DND-41 (cell line): Measurements from ENCODE around the gene NRXN3.

Experiments used
- ATAC-seq: fragments of 200-7000 bp; cut with Tn5 transposase; 3 replicates; pipeline ENCODE4 v1.9.1; 2021; ENCODE audit warnings: low read depth; ENCODE audit not compliant: insufficient read depth
- DNase-seq: peaks from one replicate; pipeline ENCODE4 v3.0.0-alpha.2; 2020
- H2AFZ ChIP-seq: 2 replicates; pipeline ENCODE4 v1.6.0; 2012; ENCODE audit warnings: low read depth, low read length
- H3K27ac ChIP-seq: 2 replicates; pipeline ENCODE4 v1.5.1; 2012; ENCODE audit warnings: low read length, inconsistent platforms
- H3K27me3 ChIP-seq: fragments of 200-600 bp; sonication (generic); 2 replicates; pipeline ENCODE4 v1.6.0; 2012; ENCODE audit warnings: low read length, mild to moderate bottlenecking, inconsistent platforms; ENCODE audit not compliant: insufficient read depth, poor library complexity
- H3K36me3 ChIP-seq: 2 replicates; pipeline ENCODE4 v1.5.1; 2012; ENCODE audit warnings: low read length, inconsistent platforms; ENCODE audit not compliant: insufficient read depth
- H3K4me1 ChIP-seq: 2 replicates; pipeline ENCODE4 v1.5.1; 2012; ENCODE audit warnings: mild to moderate bottlenecking, low read length; ENCODE audit not compliant: insufficient read depth
- H3K4me2 ChIP-seq: 2 replicates; pipeline ENCODE4 v1.6.0; 2012; ENCODE audit warnings: mild to moderate bottlenecking, moderate library complexity, low read length, inconsistent platforms; ENCODE audit not compliant: insufficient read depth
- H3K4me3 ChIP-seq, 2 experiments: fragments of 200-600 bp in 1 of 2; shearing (Covaris generic) in 1 of 2; 2 replicates each; pipeline ENCODE4 v1.5.1; 2012 to 2016; ENCODE audit warnings: inconsistent platforms in 2 of 2, low read length in 2 of 2, mild to moderate bottlenecking in 2 of 2, low read depth in 1 of 2, moderate library complexity in 1 of 2
- H3K79me2 ChIP-seq: 2 replicates; pipeline ENCODE4 v1.6.0; 2012; ENCODE audit warnings: low read length, inconsistent platforms; ENCODE audit not compliant: insufficient read depth
- H3K9ac ChIP-seq: 2 replicates; pipeline ENCODE4 v1.6.0; 2012; ENCODE audit warnings: low read depth, mild to moderate bottlenecking, inconsistent platforms, low read length, moderate library complexity
- H3K9me3 ChIP-seq: 2 replicates; pipeline ENCODE4 v1.5.1; 2012; ENCODE audit warnings: low read length, moderate library complexity, mild to moderate bottlenecking, inconsistent platforms; ENCODE audit not compliant: insufficient read depth, severe bottlenecking
- H4K20me1 ChIP-seq: 2 replicates; pipeline ENCODE4 v1.6.0; 2012; ENCODE audit warnings: low read length; ENCODE audit not compliant: insufficient read depth
- EZH2 ChIP-seq: IDR thresholded peaks from 3 replicates; pipeline ENCODE4 v1.6.1; 2012; ENCODE audit warnings: borderline replicate concordance, low read depth, mild to moderate bottlenecking, moderate library complexity, low read length, inconsistent platforms; ENCODE audit not compliant: severe bottlenecking
- TF ChIP-seq, protein P1 (sequence below): IDR thresholded peaks from 2 replicates; pipeline ENCODE4 v1.5.1; 2012; ENCODE audit warnings: borderline replicate concordance, low read length, moderate library complexity, mild to moderate bottlenecking; ENCODE audit not compliant: poor library complexity, severe bottlenecking; ENCODE audit errors: extremely low read depth

Gene NRXN3

GRCh38 chr14:79899610-79900009 is 1729.4 kb downstream of the NRXN3 start:
- no peak overlapping the region for H3K9ac ChIP-seq
- no peak overlapping the region for H3K4me2 ChIP-seq
- no peaks in the 10 kb centered on the region for H3K4me1 ChIP-seq
- H3K4me3 ChIP-seq: no peak overlapping the region
- H4K20me1 ChIP-seq: no peaks in the 10 kb centered on the region
- no peaks in the 10 kb centered on the region for H3K27me3 ChIP-seq
- TF ChIP-seq, protein P1, sequence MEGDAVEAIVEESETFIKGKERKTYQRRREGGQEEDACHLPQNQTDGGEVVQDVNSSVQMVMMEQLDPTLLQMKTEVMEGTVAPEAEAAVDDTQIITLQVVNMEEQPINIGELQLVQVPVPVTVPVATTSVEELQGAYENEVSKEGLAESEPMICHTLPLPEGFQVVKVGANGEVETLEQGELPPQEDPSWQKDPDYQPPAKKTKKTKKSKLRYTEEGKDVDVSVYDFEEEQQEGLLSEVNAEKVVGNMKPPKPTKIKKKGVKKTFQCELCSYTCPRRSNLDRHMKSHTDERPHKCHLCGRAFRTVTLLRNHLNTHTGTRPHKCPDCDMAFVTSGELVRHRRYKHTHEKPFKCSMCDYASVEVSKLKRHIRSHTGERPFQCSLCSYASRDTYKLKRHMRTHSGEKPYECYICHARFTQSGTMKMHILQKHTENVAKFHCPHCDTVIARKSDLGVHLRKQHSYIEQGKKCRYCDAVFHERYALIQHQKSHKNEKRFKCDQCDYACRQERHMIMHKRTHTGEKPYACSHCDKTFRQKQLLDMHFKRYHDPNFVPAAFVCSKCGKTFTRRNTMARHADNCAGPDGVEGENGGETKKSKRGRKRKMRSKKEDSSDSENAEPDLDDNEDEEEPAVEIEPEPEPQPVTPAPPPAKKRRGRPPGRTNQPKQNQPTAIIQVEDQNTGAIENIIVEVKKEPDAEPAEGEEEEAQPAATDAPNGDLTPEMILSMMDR: no peak
- TF ChIP-seq EZH2: no peak
- no peaks in the 10 kb centered on the region for H3K79me2 ChIP-seq
- H3K9me3 ChIP-seq: no peaks in the 10 kb centered on the region
- no peak overlapping the region for H2AFZ ChIP-seq
- ATAC-seq (no peak), DNase-seq (no peak)
- H3K27ac ChIP-seq: no peak overlapping the region
- no peaks in the 10 kb centered on the region for H3K36me3 ChIP-seq

- Histone ChIP-seq H3K27ac (no peak overlapping the region), H3K4me2 (no peak overlapping the region)
These were observed 1734.3 kb downstream of the NRXN3 start for GRCh38 chr14:79904497-79904896.

GRCh38 chr14:79906994-79907393 is 1736.8 kb downstream of the NRXN3 start:
- H3K79me2 ChIP-seq: no peaks in the 10 kb centered on the region
- DNase-seq (no peak), ATAC-seq (no peak)
- H3K36me3 ChIP-seq: no peaks in the 10 kb centered on the region
- no peaks in the 10 kb centered on the region for H3K9me3 ChIP-seq
- no peak overlapping the region for H3K9ac ChIP-seq
- H3K4me1 ChIP-seq: no peaks in the 10 kb centered on the region
- no peaks in the 10 kb centered on the region for H3K27me3 ChIP-seq
- no peaks in the 10 kb centered on the region for H4K20me1 ChIP-seq
- H3K27ac ChIP-seq: no peak overlapping the region
- no peak overlapping the region for H2AFZ ChIP-seq
- no peak for TF ChIP-seq EZH2
- TF ChIP-seq, protein P1: no peak
- H3K4me2 ChIP-seq: no peak overlapping the region
- no peak overlapping the region for H3K4me3 ChIP-seq

More at GRCh38 chr14:79904497-79904896, 1734.3 kb downstream of the NRXN3 start:
- no peaks in the 10 kb centered on the region for H3K79me2 ChIP-seq
- no peak overlapping the region for H3K4me3 ChIP-seq
- H3K36me3 ChIP-seq: no peaks in the 10 kb centered on the region
- no peak overlapping the region for H2AFZ ChIP-seq
- no peaks in the 10 kb centered on the region for H3K4me1 ChIP-seq
- H4K20me1 ChIP-seq: no peaks in the 10 kb centered on the region
- no peak overlapping the region for H3K9ac ChIP-seq
- H3K27me3 ChIP-seq: no peaks in the 10 kb centered on the region
- TF ChIP-seq, protein P1: no peak
- TF ChIP-seq EZH2: no peak
- DNase-seq (no peak), ATAC-seq (no peak)
- H3K9me3 ChIP-seq: no peaks in the 10 kb centered on the region

GRCh38 chr14:79910086-79910485 is 1739.9 kb downstream of the NRXN3 start:
- H3K79me2 ChIP-seq: no peaks in the 10 kb centered on the region
- H3K4me2 ChIP-seq: no peak overlapping the region
- no peaks in the 10 kb centered on the region for H4K20me1 ChIP-seq
- H3K36me3 ChIP-seq: no peaks in the 10 kb centered on the region
- H2AFZ ChIP-seq: no peak overlapping the region
- H3K27me3 ChIP-seq: no peaks in the 10 kb centered on the region
- H3K9me3 ChIP-seq: no peaks in the 10 kb centered on the region
- no peak for DNase-seq
- H3K4me1 ChIP-seq: no peaks in the 10 kb centered on the region
- no peak overlapping the region for H3K27ac ChIP-seq
- no peak overlapping the region for H3K9ac ChIP-seq
- TF ChIP-seq, protein P1: no peak
- no peak for TF ChIP-seq EZH2
- ATAC-seq: no peak
- H3K4me3 ChIP-seq: no peak overlapping the region
